ENCODE measurements around the gene FAM20A. TPM values are rescaled to one million over a fixed set of nuclear protein-coding genes. Genes with fewer than 3 reads are reported as not detected.
A peak's percentile ranks its signal among the peaks of the same experiment; 100 is the strongest.

The FAM20A gene
- total RNA-seq, 1 donor from 2014 or later = 15.6 TPM

- Mint-ChIP-seq H3K4me3 (ENCODE audit: low read depth) (no peak overlapping the region), H3K27ac (peak overlapping the region; percentile 49), H3K36me3 (ENCODE audit: insufficient read depth) (peaks cover 21% of the 10 kb centered on the region), H3K9me3 (ENCODE audit: low read depth) (no peaks in the 10 kb centered on the region), H3K27me3 (no peaks in the 10 kb centered on the region), H3K4me1 (ENCODE audit: low read depth) (peaks cover 5% of the 10 kb centered on the region)
- DNase-seq (ENCODE audit: low spot score, unreplicated experiment) = no peak
- TF ChIP-seq CTCF (IDR thresholded peaks at IDR 0.05; ENCODE audit: unreplicated experiment) = no peak
Measured at GRCh38 chr17:68542698-68543463, 58.3 kb downstream of the FAM20A start.

- DNase-seq (ENCODE audit: low spot score, unreplicated experiment) = no peak
- Mint-ChIP-seq H3K4me1 (ENCODE audit: low read depth) (peaks cover 3% of the 10 kb centered on the region), H3K9me3 (ENCODE audit: low read depth) (no peaks in the 10 kb centered on the region), H3K27ac (no peak overlapping the region), H3K27me3 (no peaks in the 10 kb centered on the region), H3K36me3 (ENCODE audit: insufficient read depth) (peaks cover 20% of the 10 kb centered on the region), H3K4me3 (ENCODE audit: low read depth) (no peak overlapping the region)
- no peak for TF ChIP-seq CTCF (IDR thresholded peaks at IDR 0.05; ENCODE audit: unreplicated experiment)
Measured at GRCh38 chr17:68541816-68542215, 59.4 kb downstream of the FAM20A start.

GRCh38 chr17:68540981-68541380, 60.2 kb downstream of the FAM20A start:
- H3K9me3 Mint-ChIP-seq (ENCODE audit: low read depth) = no peaks in the 10 kb centered on the region
- H3K27me3 Mint-ChIP-seq = no peaks in the 10 kb centered on the region
- no peak overlapping the region for H3K4me3 Mint-ChIP-seq (ENCODE audit: low read depth)
- H3K4me1 Mint-ChIP-seq (ENCODE audit: low read depth) = peaks cover 5% of the 10 kb centered on the region
- TF ChIP-seq CTCF (IDR thresholded peaks at IDR 0.05; ENCODE audit: unreplicated experiment) = no peak
- peaks cover 21% of the 10 kb centered on the region for H3K36me3 Mint-ChIP-seq (ENCODE audit: insufficient read depth)
- H3K27ac Mint-ChIP-seq = peak overlapping the region; percentile 26
- no peak for DNase-seq (ENCODE audit: low spot score, unreplicated experiment)

- no peaks in the 10 kb centered on the region for H3K9me3 Mint-ChIP-seq (ENCODE audit: low read depth)
- no peak overlapping the region for H3K4me3 Mint-ChIP-seq (ENCODE audit: low read depth)
- TF ChIP-seq CTCF (IDR thresholded peaks at IDR 0.05; ENCODE audit: unreplicated experiment) = peak; percentile 42
- H3K27me3 Mint-ChIP-seq = no peaks in the 10 kb centered on the region
- peaks cover 27% of the 10 kb centered on the region for H3K36me3 Mint-ChIP-seq (ENCODE audit: insufficient read depth)
- H3K27ac Mint-ChIP-seq = peak overlapping the region; percentile 56
- H3K4me1 Mint-ChIP-seq (ENCODE audit: low read depth) = peaks cover 11% of the 10 kb centered on the region
- no peak for DNase-seq (ENCODE audit: low spot score, unreplicated experiment)
Measured at GRCh38 chr17:68539548-68540467, 61.4 kb downstream of the FAM20A start.

- TF ChIP-seq CTCF (IDR thresholded peaks at IDR 0.05; ENCODE audit: unreplicated experiment) = no peak
- H3K4me3 Mint-ChIP-seq (ENCODE audit: low read depth) = no peak overlapping the region
- H3K9me3 Mint-ChIP-seq (ENCODE audit: low read depth) = no peaks in the 10 kb centered on the region
- H3K27ac Mint-ChIP-seq = peak overlapping the region; percentile 1
- H3K4me1 Mint-ChIP-seq (ENCODE audit: low read depth) = peaks cover 21% of the 10 kb centered on the region
- H3K36me3 Mint-ChIP-seq (ENCODE audit: insufficient read depth) = peaks cover 20% of the 10 kb centered on the region
- H3K27me3 Mint-ChIP-seq = no peaks in the 10 kb centered on the region
- no peak for DNase-seq (ENCODE audit: low spot score, unreplicated experiment)
Measured at GRCh38 chr17:68535922-68536321, 65.2 kb downstream of the FAM20A start.

Data from progenitor cell of endocrine pancreas (in vitro differentiated cells).